ENCODE results near the gene PRAMEF27.
"Not testable (repeated sequence)": the region's sequence is repeated elsewhere in the genome, so short reads cannot be mapped to it uniquely, and the experiment has no call there.

PRAMEF27 gene

GRCh38 chr1:13056475-13056874 is at the start of gene PRAMEF27:
TSS of gene PRAMEF27 (minus strand) at chr1:13056575. CDS start at chr1:13053659, 2,916 bp downstream.
- not testable (repeated sequence) for H3K36me3 ChIP-seq (ENCODE audit: control insufficient read depth, low read depth, low read length); H3K4me3 ChIP-seq (ENCODE audit: low read length); H3K9ac ChIP-seq (ENCODE audit: low read length); H3K9me3 ChIP-seq (ENCODE audit: control insufficient read depth, low read depth, low read length); H3K27me3 ChIP-seq (ENCODE audit: control insufficient read depth, insufficient read depth, low read length); H3K27ac ChIP-seq (ENCODE audit: low read length); H3K4me1 ChIP-seq (ENCODE audit: control insufficient read depth, low read depth, low read length)

- not testable (repeated sequence) for H3K9ac ChIP-seq (ENCODE audit: low read length); H3K4me3 ChIP-seq (ENCODE audit: low read length); H3K27ac ChIP-seq (ENCODE audit: low read length); H3K9me3 ChIP-seq (ENCODE audit: control insufficient read depth, low read depth, low read length); H3K27me3 ChIP-seq (ENCODE audit: control insufficient read depth, insufficient read depth, low read length); H3K4me1 ChIP-seq (ENCODE audit: control insufficient read depth, low read depth, low read length); H3K36me3 ChIP-seq (ENCODE audit: control insufficient read depth, low read depth, low read length)
Measured at GRCh38 chr1:13070474-13070873, 14.1 kb upstream of the PRAMEF27 start, which contains the start of gene PRAMEF25. TSS of gene PRAMEF25 (plus strand) at chr1:13070774. CDS start at chr1:13073694, 2,920 bp downstream.

- not testable (repeated sequence) for H3K36me3 ChIP-seq (ENCODE audit: control insufficient read depth, low read depth, low read length); H3K27me3 ChIP-seq (ENCODE audit: control insufficient read depth, insufficient read depth, low read length); H3K9ac ChIP-seq (ENCODE audit: low read length); H3K4me3 ChIP-seq (ENCODE audit: low read length); H3K4me1 ChIP-seq (ENCODE audit: control insufficient read depth, low read depth, low read length); H3K9me3 ChIP-seq (ENCODE audit: control insufficient read depth, low read depth, low read length); H3K27ac ChIP-seq (ENCODE audit: low read length)
Measured at GRCh38 chr1:13019846-13020245, 36.5 kb downstream of the PRAMEF27 start.

GRCh38 chr1:13011932-13012331 is 44.4 kb downstream of the PRAMEF27 start:
- H3K27me3 ChIP-seq (ENCODE audit: control insufficient read depth, insufficient read depth, low read length); H3K27ac ChIP-seq (ENCODE audit: low read length); H3K4me3 ChIP-seq (ENCODE audit: low read length); H3K9ac ChIP-seq (ENCODE audit: low read length); H3K36me3 ChIP-seq (ENCODE audit: control insufficient read depth, low read depth, low read length); H3K4me1 ChIP-seq (ENCODE audit: control insufficient read depth, low read depth, low read length); H3K9me3 ChIP-seq (ENCODE audit: control insufficient read depth, low read depth, low read length): not testable (repeated sequence)

GRCh38 chr1:13009348-13009747 is 47.0 kb downstream of the PRAMEF27 start:
- H3K9ac ChIP-seq (ENCODE audit: low read length); H3K27me3 ChIP-seq (ENCODE audit: control insufficient read depth, insufficient read depth, low read length); H3K27ac ChIP-seq (ENCODE audit: low read length); H3K9me3 ChIP-seq (ENCODE audit: control insufficient read depth, low read depth, low read length); H3K36me3 ChIP-seq (ENCODE audit: control insufficient read depth, low read depth, low read length); H3K4me3 ChIP-seq (ENCODE audit: low read length); H3K4me1 ChIP-seq (ENCODE audit: control insufficient read depth, low read depth, low read length): not testable (repeated sequence)

GRCh38 chr1:13005732-13006131 is 50.6 kb downstream of the PRAMEF27 start:
- H3K4me1 ChIP-seq (ENCODE audit: control insufficient read depth, low read depth, low read length); H3K9me3 ChIP-seq (ENCODE audit: control insufficient read depth, low read depth, low read length); H3K36me3 ChIP-seq (ENCODE audit: control insufficient read depth, low read depth, low read length); H3K9ac ChIP-seq (ENCODE audit: low read length); H3K4me3 ChIP-seq (ENCODE audit: low read length); H3K27ac ChIP-seq (ENCODE audit: low read length); H3K27me3 ChIP-seq (ENCODE audit: control insufficient read depth, insufficient read depth, low read length): not testable (repeated sequence)

Measured in iPS-18a (cell line).